B cell (primary cell): ENCODE data around the gene HSD3B1. TPM values are rescaled to one million over a fixed set of nuclear protein-coding genes. Genes with fewer than 3 reads are reported as not detected.

Experiments used
- ATAC-seq: fragments of 200-7000 bp; cut with Tn5 transposase; one replicate; pipeline ENCODE4 v1.10.0; 2021; ENCODE audit warnings: low read depth, mild to moderate bottlenecking, moderate number of reproducible peaks, moderate library complexity
- CTCF ChIA-PET: fragments of 350-600 bp; sonication (Branson Sonifier 250); formaldehyde crosslinking; loops from one replicate; lab custom pipeline; 2021; ENCODE audit warnings: antibody characterized with exemption, inconsistent platforms; lab: Charles Lee
- POLR2A ChIA-PET: fragments of 350-600 bp; sonication (Branson Sonifier 250); formaldehyde crosslinking; loops from one replicate; lab custom pipeline; 2021; ENCODE audit warnings: antibody characterized with exemption; lab: Charles Lee
- DNase-seq: peaks from one replicate; pipeline ENCODE4 v3.0.0; 2013
- H2AFZ ChIP-seq: 2 replicates; pipeline ENCODE4 v1.6.1; 2012; ENCODE audit warnings: mild to moderate bottlenecking, low read depth, low read length; ENCODE audit not compliant: insufficient read depth, poor library complexity, severe bottlenecking
- H3K27ac ChIP-seq, 2 donors: 1 replicate in 1 of 2; 2 replicates in 1 of 2; pipeline ENCODE4 v1.5.1; 2012 to 2013; ENCODE audit warnings: low read length in 2 of 2, mild to moderate bottlenecking in 2 of 2, moderate library complexity in 1 of 2
- H3K27me3 ChIP-seq, 4 experiments: fragments of 200-600 bp in 1 of 4; sonication (generic) in 1 of 4; replicated peaks in 1 of 4; 1 replicate in 2 of 4; 2 replicates in 2 of 4; pipeline versions ENCODE4 v1.6.1 to v1.7.0; 2013 to 2016; ENCODE audit warnings: low read length in 3 of 4, mild to moderate bottlenecking in 2 of 4, mixed read lengths in 1 of 4, moderate library complexity in 1 of 4; ENCODE audit not compliant: insufficient read depth in 4 of 4, control insufficient read depth in 3 of 4; ENCODE audit errors: control extremely low read depth in 1 of 4
- H3K36me3 ChIP-seq, 2 experiments: replicated peaks in 1 of 2; 1 replicate in 1 of 2; 2 replicates in 1 of 2; pipeline versions ENCODE4 v1.6.1 to v1.7.1; 2013; ENCODE audit warnings: low read length in 1 of 2; ENCODE audit not compliant: insufficient read depth in 2 of 2, control insufficient read depth in 1 of 2; ENCODE audit errors: control extremely low read depth in 1 of 2, extremely low read depth in 1 of 2
- H3K4me1 ChIP-seq, 2 donors: fragments of 200-600 bp in 1 of 2; sonication (generic) in 1 of 2; 1 replicate in 1 of 2; 2 replicates in 1 of 2; pipeline versions ENCODE4 v1.5.1 to v1.6.1; 2013 to 2017; ENCODE audit warnings: low read length in 2 of 2; ENCODE audit not compliant: control insufficient read depth in 2 of 2, insufficient read depth in 2 of 2
- H3K4me2 ChIP-seq: replicated peaks from 2 replicates; pipeline ENCODE3; 2012; ENCODE audit warnings: mild to moderate bottlenecking, low read depth, low read length; ENCODE audit not compliant: poor library complexity, severe bottlenecking
- H3K4me3 ChIP-seq, 5 experiments: fragments of 200-600 bp in 1 of 5; sonication (generic) in 1 of 5; 1 replicate in 3 of 5; 2 replicates in 2 of 5; pipeline versions ENCODE4 v1.5.1 to v1.7.0; 2011 to 2016; ENCODE audit warnings: low read length in 4 of 5, mild to moderate bottlenecking in 4 of 5, low read depth in 2 of 5, control low read depth in 1 of 5, moderate library complexity in 1 of 5; ENCODE audit not compliant: insufficient read depth in 1 of 5; ENCODE audit errors: control extremely low read depth in 1 of 5, extremely low read depth in 1 of 5
- H3K79me2 ChIP-seq: fragments of 200-600 bp; sonication (generic); one replicate; pipeline ENCODE4 v1.6.0; 2016; ENCODE audit warnings: low read length; ENCODE audit not compliant: control insufficient read depth, insufficient read depth
- H3K9ac ChIP-seq: fragments of 200-600 bp; sonication (generic); 2 replicates; pipeline ENCODE4 v1.6.1; 2017; ENCODE audit warnings: mild to moderate bottlenecking, low read length, moderate library complexity
- H3K9me3 ChIP-seq, 3 donors: one replicate each; pipeline versions ENCODE4 v1.6.1 to v1.7.1; 2013; ENCODE audit warnings: low read length in 2 of 3; ENCODE audit not compliant: control insufficient read depth in 2 of 3, insufficient read depth in 1 of 3; ENCODE audit errors: control extremely low read depth in 1 of 3
- H4K20me1 ChIP-seq: 2 replicates; pipeline ENCODE4 v1.6.0; 2012; ENCODE audit warnings: mild to moderate bottlenecking, low read length; ENCODE audit not compliant: insufficient read depth, control insufficient read depth, poor library complexity, severe bottlenecking
- H3K27ac Mint-ChIP-seq: one replicate; pipeline ENCODE4 v1.8.0; 2021; ENCODE audit warnings: mixed read lengths
- H3K27me3 Mint-ChIP-seq: one replicate; pipeline ENCODE4 v1.8.0; 2021; ENCODE audit warnings: mixed read lengths
- H3K4me1 Mint-ChIP-seq: one replicate; pipeline ENCODE4 v1.8.0; 2021; ENCODE audit warnings: mixed read lengths
- H3K4me3 Mint-ChIP-seq: one replicate; pipeline ENCODE4 v1.8.0; 2021; ENCODE audit warnings: mixed read lengths
- H3K9me3 Mint-ChIP-seq: one replicate; pipeline ENCODE4 v1.8.0; 2022; ENCODE audit warnings: mixed read lengths; ENCODE audit not compliant: insufficient read depth
- CTCF ChIP-seq: fragments of 200-600 bp; IDR thresholded peaks from one replicate; pipeline ENCODE4 v1.8.0; 2022; ENCODE audit warnings: antibody characterized with exemption, mild to moderate bottlenecking
- EZH2 ChIP-seq: IDR thresholded peaks from 2 replicates; pipeline ENCODE4 v1.6.1; 2012; ENCODE audit warnings: borderline replicate concordance, low read depth, mild to moderate bottlenecking, moderate library complexity, low read length; ENCODE audit not compliant: insufficient read depth, poor library complexity, severe bottlenecking
- WGBS: methylation state at CpG from one replicate; pipeline ENCODE4 v1.1.5; 2013; ENCODE audit warnings: missing lambda C conversion rate; ENCODE audit not compliant: insufficient coverage; 5-methylcytosine and 5-hydroxymethylcytosine counted together
- intact Hi-C: fragments of 100-400 bp; cut with micrococcal nuclease; formaldehyde crosslinking; loops from one replicate; pipeline ENCODE4 v1.10.0; 2022
- polyA plus RNA-seq: library from polyadenylated mRNA; depleted of rRNA; stranded (reverse); fragments of >200 nt; gene quantifications from 2 replicates; pipeline ENCODE4 v1.2.3, GENCODE V29; 2012
- total RNA-seq, 2 donors: library from RNA; stranded (reverse); fragments of 120-200 nt in 1 of 2; gene quantifications; 1 replicate in 1 of 2; 2 replicates in 1 of 2; pipeline versions ENCODE4 v1.2.3 to v1.2.4, GENCODE V29; 2013 to 2022

HSD3B1 gene
- total and polyA plus RNA-seq, 2 donors (not counting 1 experiment from before 2014, with no cell fraction given) = not detected

- POLR2A ChIA-PET = no interaction called here
- Histone ChIP-seq H3K4me1 (no peaks in the 10 kb centered on the region), H3K79me2 (no peaks in the 10 kb centered on the region), H4K20me1 (no peaks in the 10 kb centered on the region), H3K36me3 (no peaks in the 10 kb centered on the region), H3K27ac (no peak overlapping the region), H2AFZ (no peak overlapping the region), H3K4me3 (no peak overlapping the region), H3K4me2 (no peak overlapping the region), H3K9me3 (no peaks in the 10 kb centered on the region), H3K9ac (no peak overlapping the region), H3K27me3 (peaks cover 0 to 5% (median 2%) of the 10 kb centered on the region in 4 experiments)
- peaks cover 28% of the 10 kb centered on the region for H3K27me3 Mint-ChIP-seq
- H3K27ac Mint-ChIP-seq = no peak overlapping the region
- no peak overlapping the region for H3K4me3 Mint-ChIP-seq
- no peaks in the 10 kb centered on the region for H3K9me3 Mint-ChIP-seq
- TF ChIP-seq EZH2 (no peak), CTCF (no peak)
- CTCF ChIA-PET = no interaction called here
- intact Hi-C loops = no loop called here
- ATAC-seq (no peak), DNase-seq (no peak)
- H3K4me1 Mint-ChIP-seq = no peaks in the 10 kb centered on the region
Observed at GRCh38 chr1:119539636-119540035, 32.6 kb downstream of the HSD3B1 start.

- no peaks in the 10 kb centered on the region for H3K9me3 ChIP-seq
- H3K4me1 ChIP-seq = no peaks in the 10 kb centered on the region
- H3K27ac Mint-ChIP-seq = no peak overlapping the region
- no peaks in the 10 kb centered on the region for H4K20me1 ChIP-seq
- intact Hi-C loops = no loop called here
- no CpG with 5 or more reads among the region's 3 CpGs for WGBS
- H3K79me2 ChIP-seq = no peaks in the 10 kb centered on the region
- no peak overlapping the region for H3K4me2 ChIP-seq
- no peak for ATAC-seq
- no peak overlapping the region for H3K4me3 Mint-ChIP-seq
- H3K4me1 Mint-ChIP-seq = no peaks in the 10 kb centered on the region
- H3K4me3 ChIP-seq = no peak overlapping the region
- no peak overlapping the region for H3K27ac ChIP-seq
- H3K27me3 Mint-ChIP-seq = peaks cover 28% of the 10 kb centered on the region
- no peak overlapping the region for H3K9ac ChIP-seq
- H3K27me3 ChIP-seq = peaks cover 0 to 5% (median 2%) of the 10 kb centered on the region in 4 experiments
- H3K9me3 Mint-ChIP-seq = no peaks in the 10 kb centered on the region
- ChIA-PET CTCF (no interaction called here), POLR2A (no interaction called here)
- no peak for DNase-seq
- no peaks in the 10 kb centered on the region for H3K36me3 ChIP-seq
- H2AFZ ChIP-seq = no peak overlapping the region
- TF ChIP-seq EZH2 (no peak), CTCF (no peak)
Observed at GRCh38 chr1:119541389-119541788, 34.4 kb downstream of the HSD3B1 start.
